HEK293 (cell line): ENCODE data around the gene USP24.
A peak's percentile ranks its signal among the peaks of the same experiment; 100 is the strongest.

Experiments used
- MEIS1 ChIP-seq: sonication (generic); formaldehyde crosslinking; IDR thresholded peaks from 2 replicates; pipeline ENCODE4 v1.8.1; 2022; ENCODE audit warnings: missing genetic modification reagents, mild to moderate bottlenecking, borderline replicate concordance
- PRDM10 ChIP-seq: fragments of 450-650 bp; formaldehyde crosslinking; IDR thresholded peaks from 2 replicates; pipeline ENCODE4 v1.5.1; 2016; ENCODE audit warnings: missing biosample characterization, missing genetic modification characterization
- PRDM6 ChIP-seq: fragments of 450-650 bp; formaldehyde crosslinking; IDR thresholded peaks from 2 replicates; pipeline ENCODE4 v1.5.1; 2017; ENCODE audit warnings: missing biosample characterization, missing genetic modification characterization
- SP7 ChIP-seq: fragments of 450-650 bp; formaldehyde crosslinking; IDR thresholded peaks from 2 replicates; pipeline ENCODE4 v1.5.1; 2016; ENCODE audit warnings: missing biosample characterization, missing genetic modification characterization
- ZBTB1 ChIP-seq: fragments of 450-650 bp; formaldehyde crosslinking; IDR thresholded peaks from 2 replicates; pipeline ENCODE4 v1.5.1; 2016; ENCODE audit warnings: missing biosample characterization, missing genetic modification characterization
- ZBTB10 ChIP-seq: fragments of 450-650 bp; formaldehyde crosslinking; IDR thresholded peaks from 2 replicates; pipeline ENCODE4 v1.5.1; 2016; ENCODE audit warnings: missing biosample characterization, missing genetic modification characterization
- ZBTB8A ChIP-seq: fragments of 450-650 bp; formaldehyde crosslinking; IDR thresholded peaks from 2 replicates; pipeline ENCODE4 v1.5.1; 2016; ENCODE audit warnings: missing biosample characterization, missing genetic modification characterization
- ZEB2 ChIP-seq: fragments of 450-650 bp; formaldehyde crosslinking; IDR thresholded peaks from 2 replicates; pipeline ENCODE4 v1.5.1; 2016; ENCODE audit warnings: missing biosample characterization, missing genetic modification characterization
- ZIC2 ChIP-seq: fragments of 450-650 bp; formaldehyde crosslinking; IDR thresholded peaks from 2 replicates; pipeline ENCODE4 v1.5.1; 2016; ENCODE audit warnings: missing biosample characterization, missing genetic modification characterization
- ZNF133 ChIP-seq: fragments of 450-650 bp; formaldehyde crosslinking; IDR thresholded peaks from 2 replicates; pipeline ENCODE4 v1.5.1; 2016; ENCODE audit warnings: missing biosample characterization, missing genetic modification characterization
- ZNF140 ChIP-seq: fragments of 450-650 bp; formaldehyde crosslinking; IDR thresholded peaks from 2 replicates; pipeline ENCODE4 v1.5.1; 2016; ENCODE audit warnings: missing biosample characterization, missing genetic modification characterization
- ZNF157 ChIP-seq: fragments of 450-650 bp; formaldehyde crosslinking; IDR thresholded peaks from 2 replicates; pipeline ENCODE4 v1.5.1; 2016; ENCODE audit warnings: missing biosample characterization, missing genetic modification characterization
- ZNF169 ChIP-seq: fragments of 450-650 bp; formaldehyde crosslinking; IDR thresholded peaks from 2 replicates; pipeline ENCODE4 v1.5.1; 2016; ENCODE audit warnings: missing biosample characterization, missing genetic modification characterization
- ZNF18 ChIP-seq: fragments of 450-650 bp; formaldehyde crosslinking; IDR thresholded peaks from 2 replicates; pipeline ENCODE4 v1.5.1; 2016; ENCODE audit warnings: missing biosample characterization, missing genetic modification characterization
- ZNF24 ChIP-seq: fragments of 450-650 bp; formaldehyde crosslinking; IDR thresholded peaks from 2 replicates; pipeline ENCODE4 v1.5.1; 2016; ENCODE audit warnings: missing biosample characterization, missing genetic modification characterization
- ZNF302 ChIP-seq: fragments of 450-650 bp; formaldehyde crosslinking; IDR thresholded peaks from 2 replicates; pipeline ENCODE4 v1.5.1; 2016; ENCODE audit warnings: missing biosample characterization, missing genetic modification characterization, low read depth
- ZNF350 ChIP-seq: fragments of 450-650 bp; formaldehyde crosslinking; IDR thresholded peaks from 2 replicates; pipeline ENCODE4 v1.5.0; 2017; ENCODE audit warnings: missing biosample characterization, mild to moderate bottlenecking, missing genetic modification characterization
- ZNF366 ChIP-seq: fragments of 450-650 bp; formaldehyde crosslinking; conservative IDR thresholded peaks from 2 replicates; pipeline ENCODE4 v1.5.1; 2016; ENCODE audit warnings: missing biosample characterization, missing genetic modification characterization
- ZNF391 ChIP-seq: fragments of 450-650 bp; formaldehyde crosslinking; IDR thresholded peaks from 2 replicates; pipeline ENCODE4 v1.5.1; 2016; ENCODE audit warnings: low read depth, missing biosample characterization, missing genetic modification characterization, borderline replicate concordance
- ZNF596 ChIP-seq: fragments of 450-650 bp; IDR thresholded peaks from 2 replicates; pipeline ENCODE4 v1.5.0; 2018; ENCODE audit warnings: missing biosample characterization, mild to moderate bottlenecking, missing genetic modification characterization, moderate library complexity
- ZNF692 ChIP-seq: fragments of 450-650 bp; formaldehyde crosslinking; IDR thresholded peaks from 2 replicates; pipeline ENCODE4 v1.5.1; 2016; ENCODE audit warnings: missing biosample characterization, missing genetic modification characterization
- ZSCAN23 ChIP-seq: fragments of 450-650 bp; formaldehyde crosslinking; IDR thresholded peaks from 2 replicates; pipeline ENCODE4 v1.5.1; 2016; ENCODE audit warnings: missing biosample characterization, missing genetic modification characterization
- ZSCAN5A ChIP-seq: fragments of 450-650 bp; formaldehyde crosslinking; IDR thresholded peaks from 2 replicates; pipeline ENCODE4 v1.5.1; 2016; ENCODE audit warnings: missing biosample characterization, missing genetic modification characterization

USP24 gene

GRCh38 chr1:55214212-55214933 is 791 bp downstream of the USP24 start (continued):
- peak; percentile 78 for TF ChIP-seq ZBTB10 (tag by site-specific recombination)
- no peak for TF ChIP-seq ZNF302 (tag by site-specific recombination)
- no peak for TF ChIP-seq ZNF140 (tag by site-specific recombination)
- peak; percentile 97 for TF ChIP-seq ZIC2 (tag by site-specific recombination)
- TF ChIP-seq ZNF350 (tag by site-specific recombination) = no peak
- no peak for TF ChIP-seq MEIS1 (CRISPR knock-in tag)
- TF ChIP-seq ZSCAN23 (tag by site-specific recombination) = no peak
- TF ChIP-seq SP7 (tag by site-specific recombination) = peak; percentile 76; the same call in 1 of the 2 replicates
- TF ChIP-seq ZNF24 = peak; percentile 69; the same call in 1 of the 2 replicates
- TF ChIP-seq ZNF133 (tag by site-specific recombination) = no peak
- TF ChIP-seq ZSCAN5A (tag by site-specific recombination) = 0 out of 2 replicates have a peak, but pooled peaks have one; percentile 30
- no peak for TF ChIP-seq ZNF157 (tag by site-specific recombination)
- TF ChIP-seq ZBTB1 (tag by site-specific recombination) = 0 out of 2 replicates have a peak, but pooled peaks have one; percentile 53
- TF ChIP-seq PRDM6 = no peak
- TF ChIP-seq PRDM10 = peak; percentile 32; the same call in 1 of the 2 replicates
- TF ChIP-seq ZNF18 (tag by site-specific recombination) = 0 out of 2 replicates have a peak, but pooled peaks have one; percentile 31
- peak; percentile 37; the same call in 1 of the 2 replicates for TF ChIP-seq ZNF596 (tag by site-specific recombination)
- TF ChIP-seq ZNF169 (tag by site-specific recombination) = no peak
- peak; percentile 55; the same call in 1 of the 2 replicates for TF ChIP-seq ZNF391 (tag by site-specific recombination)
- peak; percentile 62; the same call in 1 of the 2 replicates for TF ChIP-seq ZNF366 (tag by site-specific recombination)
- TF ChIP-seq ZEB2 (tag by site-specific recombination) = peak; percentile 75
- TF ChIP-seq ZBTB8A (tag by site-specific recombination) = peak; percentile 70
- TF ChIP-seq ZNF692 (tag by site-specific recombination) = peak; percentile 84
